Spleen (tissue), 7 donors: Measurements from ENCODE around the gene PPP1R16B.

Experiments used
- POLR2AphosphoS5 ChIP-seq, 3 donors: sonication (generic); formaldehyde crosslinking; IDR thresholded peaks; one replicate each; pipeline ENCODE4 v1.5.1; 2017; ENCODE audit warnings: antibody characterized with exemption in 3 of 3
- TF ChIP-seq, protein P1 (sequence below), 11 experiments: fragments of 200-600 bp in 7 of 11; fragments of 450-650 bp in 4 of 11; sonication (generic) in 4 of 11; IDR thresholded peaks in 8 of 11; conservative IDR thresholded peaks in 3 of 11; 1 replicate in 7 of 11; 2 replicates in 4 of 11; pipeline versions ENCODE4 v1.4.0 to v1.8.0; 2016 to 2021; ENCODE audit warnings: antibody characterized with exemption in 11 of 11, inconsistent platforms in 4 of 11, mild to moderate bottlenecking in 1 of 11
- donor health status: DM: no; HTN: no; CAD: no; lungs with moderate emphysema.
- donor health status: DM: no; HTN: no; CAD: no.
- donor health status: DM: no; HTN: no; CAD: no.

DNA sequence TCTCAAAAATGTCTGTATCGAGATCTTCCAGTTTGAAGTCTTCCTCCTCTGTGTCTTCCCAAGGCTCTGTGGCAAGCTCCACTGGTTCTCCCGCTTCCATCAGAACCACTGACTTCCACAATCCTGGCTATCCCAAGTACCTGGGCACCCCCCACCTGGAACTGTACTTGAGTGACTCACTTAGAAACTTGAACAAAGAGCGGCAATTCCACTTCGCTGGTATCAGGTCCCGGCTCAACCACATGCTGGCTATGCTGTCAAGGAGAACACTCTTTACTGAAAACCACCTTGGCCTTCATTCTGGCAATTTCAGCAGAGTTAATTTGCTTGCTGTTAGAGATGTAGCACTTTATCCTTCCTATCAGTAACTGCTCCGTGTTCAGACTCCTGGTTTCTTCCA is 146.7 kb downstream of the PPP1R16B start:
- TF ChIP-seq, protein P1, sequence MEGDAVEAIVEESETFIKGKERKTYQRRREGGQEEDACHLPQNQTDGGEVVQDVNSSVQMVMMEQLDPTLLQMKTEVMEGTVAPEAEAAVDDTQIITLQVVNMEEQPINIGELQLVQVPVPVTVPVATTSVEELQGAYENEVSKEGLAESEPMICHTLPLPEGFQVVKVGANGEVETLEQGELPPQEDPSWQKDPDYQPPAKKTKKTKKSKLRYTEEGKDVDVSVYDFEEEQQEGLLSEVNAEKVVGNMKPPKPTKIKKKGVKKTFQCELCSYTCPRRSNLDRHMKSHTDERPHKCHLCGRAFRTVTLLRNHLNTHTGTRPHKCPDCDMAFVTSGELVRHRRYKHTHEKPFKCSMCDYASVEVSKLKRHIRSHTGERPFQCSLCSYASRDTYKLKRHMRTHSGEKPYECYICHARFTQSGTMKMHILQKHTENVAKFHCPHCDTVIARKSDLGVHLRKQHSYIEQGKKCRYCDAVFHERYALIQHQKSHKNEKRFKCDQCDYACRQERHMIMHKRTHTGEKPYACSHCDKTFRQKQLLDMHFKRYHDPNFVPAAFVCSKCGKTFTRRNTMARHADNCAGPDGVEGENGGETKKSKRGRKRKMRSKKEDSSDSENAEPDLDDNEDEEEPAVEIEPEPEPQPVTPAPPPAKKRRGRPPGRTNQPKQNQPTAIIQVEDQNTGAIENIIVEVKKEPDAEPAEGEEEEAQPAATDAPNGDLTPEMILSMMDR (IDR thresholded peaks at IDR 0.05 in 8 of 11, conservative IDR thresholded peaks at IDR 0.05 in 3 of 11), result no peak
- no peak for TF ChIP-seq POLR2AphosphoS5 (IDR thresholded peaks at IDR 0.05)
